NCI-H510A (cell line): ENCODE measurements around the gene PIR.

Experiments
- DNase-seq: peaks from one replicate; lab custom pipeline; 2025; lab: John Stamatoyannopoulos, UW

PIR gene

DNA sequence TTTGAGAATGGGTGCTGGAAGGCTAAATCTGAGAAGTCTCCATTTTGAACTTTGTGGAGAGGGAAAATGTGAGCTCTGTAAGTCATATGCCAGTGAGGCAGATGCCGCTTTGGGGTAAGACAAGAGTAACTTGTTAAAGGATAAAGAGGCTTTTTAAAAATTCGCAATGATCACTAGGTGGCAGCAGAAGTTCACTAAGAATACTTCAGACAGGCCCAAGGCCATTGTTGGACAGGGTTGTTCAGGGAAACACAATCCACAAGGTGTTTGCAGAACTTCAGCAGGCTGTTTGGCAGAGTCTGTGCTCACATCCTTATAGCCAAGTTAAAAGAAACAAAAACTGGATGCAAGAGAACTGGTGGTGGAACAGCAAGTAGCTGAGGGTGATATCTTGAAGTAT, 144.1 kb downstream of the PIR start:
- DNase-seq, result peak; percentile 44

DNA sequence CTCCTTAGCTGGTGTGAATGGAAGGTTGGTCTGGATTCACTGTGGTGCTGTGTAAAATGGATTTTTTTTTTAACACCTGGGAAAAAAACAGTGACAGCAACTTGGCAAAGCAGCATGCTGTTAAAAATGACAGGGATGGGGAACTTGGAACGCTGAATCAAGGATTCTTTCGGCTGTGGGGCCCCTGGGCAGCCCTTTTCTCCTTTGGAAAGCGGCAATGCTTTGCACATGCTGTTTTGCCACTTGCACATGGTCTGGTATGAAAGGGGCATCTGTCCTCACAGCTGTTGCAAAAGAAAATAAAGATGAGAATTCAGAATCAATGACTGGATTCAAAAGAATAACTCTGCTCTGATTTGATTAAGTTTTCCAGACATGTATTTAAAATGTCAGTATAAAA, 147.2 kb downstream of the PIR start:
- DNase-seq, result no peak

DNA sequence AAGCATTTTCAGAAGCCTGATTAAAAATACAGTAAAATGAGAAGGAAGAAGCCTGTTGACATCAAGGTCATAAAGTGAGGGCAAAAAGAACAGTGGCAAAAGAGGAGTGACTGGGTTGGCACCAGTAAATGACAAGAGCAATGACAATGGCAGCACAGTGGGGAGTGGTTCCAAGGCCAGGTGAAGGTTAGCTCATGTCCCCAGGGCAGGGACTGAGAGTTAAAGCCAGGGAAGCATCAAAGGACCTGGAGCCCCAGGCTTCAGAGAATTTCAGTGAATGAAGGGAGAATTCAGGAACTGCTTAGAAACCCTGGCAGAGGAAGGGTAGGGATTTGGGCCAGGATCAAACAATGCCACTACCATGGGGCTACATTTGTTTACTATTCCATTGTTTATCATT, 149.0 kb downstream of the PIR start:
- DNase-seq, result no peak

DNA sequence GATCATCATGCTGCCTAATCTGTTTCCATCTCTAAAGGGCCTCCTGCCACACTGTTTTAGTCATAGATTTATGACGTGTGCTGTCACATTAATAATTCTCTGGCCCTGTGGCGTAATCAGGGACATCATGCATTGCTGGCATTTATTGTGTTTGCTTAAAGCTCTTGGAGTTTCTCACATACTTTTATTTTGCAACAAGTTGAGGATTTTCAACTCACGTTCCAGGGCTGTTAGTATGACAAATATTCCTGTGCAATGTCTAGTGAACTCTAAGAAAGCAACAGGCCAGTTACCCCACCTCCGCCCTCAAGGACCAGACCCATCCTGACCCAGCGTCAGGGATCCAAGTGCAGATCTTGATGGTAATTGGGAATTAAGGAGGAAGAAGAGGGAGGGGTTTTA, 150.1 kb downstream of the PIR start:
- DNase-seq, result no peak

DNA sequence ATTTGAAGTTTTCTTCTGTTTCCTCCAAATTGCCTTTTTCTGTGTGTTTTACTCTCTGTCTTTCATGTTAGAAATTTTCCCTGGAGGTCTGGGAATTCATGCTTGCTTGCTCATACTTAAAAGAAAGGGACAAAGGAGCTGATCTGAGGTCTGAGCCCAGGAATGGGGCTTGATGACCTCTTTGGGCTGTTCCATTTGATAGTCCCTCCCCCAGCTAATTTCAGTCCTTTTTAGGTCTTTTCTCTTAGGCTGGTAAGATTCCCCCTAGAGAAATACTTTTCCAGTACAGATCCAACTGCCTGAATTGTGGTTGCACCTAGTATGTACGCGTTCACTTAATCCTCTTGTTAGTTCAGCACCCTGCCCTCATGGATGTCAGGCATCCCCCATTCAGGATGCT, 152.3 kb downstream of the PIR start:
- DNase-seq, result no peak

DNA sequence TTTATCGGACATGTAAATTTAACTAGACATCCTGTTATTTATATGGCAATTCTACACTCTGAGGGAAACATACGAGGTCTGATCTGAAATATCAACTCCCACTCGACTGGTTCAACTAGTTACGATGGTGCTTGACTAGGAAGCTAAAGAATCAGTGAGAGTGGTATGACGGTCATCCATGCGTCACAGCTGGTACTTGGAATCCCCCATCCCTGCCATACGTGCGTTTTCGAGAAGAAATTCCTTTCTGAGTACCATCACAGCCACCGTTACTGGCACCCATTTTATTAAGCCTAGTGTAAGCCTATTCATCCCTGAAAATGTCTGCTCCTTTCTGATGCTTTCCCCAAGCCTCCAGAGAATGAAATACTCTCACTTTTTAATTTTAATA, 157.1 kb downstream of the PIR start:
- peak; percentile 10 for DNase-seq

DNA sequence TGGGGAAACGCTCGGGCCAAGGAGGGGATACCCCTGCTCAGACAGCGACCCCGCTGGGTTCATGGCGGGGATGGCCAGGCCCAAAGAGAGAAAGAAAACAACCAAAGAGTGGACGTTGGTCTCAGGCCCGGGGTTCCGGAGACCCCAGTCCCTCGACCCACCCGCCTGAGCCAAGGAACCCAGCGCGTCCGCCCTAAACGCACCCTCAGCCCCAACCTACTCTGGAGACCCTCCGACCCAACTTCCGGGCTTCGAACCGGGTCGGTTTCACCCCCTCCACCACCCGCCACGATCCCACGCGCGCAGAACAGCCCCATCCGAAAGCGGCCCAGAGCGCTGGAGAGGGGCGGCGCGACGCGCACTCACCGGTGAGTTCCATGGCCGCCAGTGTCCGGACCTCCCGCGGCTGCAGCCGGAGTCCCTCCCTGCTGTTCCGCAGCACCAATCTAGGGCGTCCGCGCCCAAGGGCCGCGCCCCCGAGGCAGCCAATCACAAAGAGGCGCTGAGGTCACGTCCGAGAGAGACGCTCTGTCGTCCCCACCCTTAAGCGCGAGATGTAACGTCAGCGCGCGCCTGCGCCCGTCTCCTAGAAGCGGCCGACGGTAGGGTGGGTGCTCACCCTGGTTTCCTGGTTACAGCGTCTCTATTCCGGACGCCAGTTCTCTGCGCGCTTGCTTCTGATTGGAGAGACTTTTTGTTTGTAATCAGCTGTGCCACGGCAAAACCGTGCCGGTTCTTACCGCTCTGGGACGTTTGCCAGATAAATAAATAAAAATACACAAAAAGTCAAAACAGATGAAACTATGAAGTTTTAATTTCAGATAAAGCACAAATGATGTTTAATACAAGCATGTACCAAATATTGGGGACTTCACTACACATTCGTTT, 157.8 kb downstream of the PIR start, which contains the start of gene PIGA:
Gene PIGA (minus strand): TSS at position 389 of the 888 bp plus-strand sequence. CDS start 3,593 bp downstream, outside the sequence.
- peak; percentile 94 for DNase-seq
